Testis (tissue), 3 donors: Measurements from ENCODE around the gene STXBP1. TPM values are rescaled to one million over a fixed set of nuclear protein-coding genes. Genes with fewer than 3 reads are reported as not detected.

Experiments used
- DNase-seq: peaks from one replicate; pipeline ENCODE4 v3.0.0-alpha.2; 2019
- H3K27ac ChIP-seq, 2 donors: fragments of 200-600 bp; sonication (generic); one replicate each; pipeline ENCODE4 v1.5.1; 2019
- H3K27me3 ChIP-seq: fragments of 200-600 bp; sonication (generic); one replicate; pipeline ENCODE4 v1.5.1; 2019
- H3K36me3 ChIP-seq: fragments of 200-600 bp; sonication (generic); one replicate; pipeline ENCODE4 v1.5.1; 2017; ENCODE audit warnings: low read depth; ENCODE audit errors: missing control alignments
- H3K4me1 ChIP-seq: fragments of 200-600 bp; sonication (generic); one replicate; pipeline ENCODE4 v1.5.1; 2019
- H3K4me3 ChIP-seq, 2 donors: fragments of 200-600 bp; sonication (generic); one replicate each; pipeline ENCODE4 v1.5.1; 2017 to 2019
- H3K9me3 ChIP-seq: fragments of 200-600 bp; sonication (generic); one replicate; pipeline ENCODE4 v1.5.1; 2017
- CTCF ChIP-seq, 3 experiments: fragments of 450-650 bp in 2 of 3; fragments of 200-600 bp in 1 of 3; sonication (generic) in 1 of 3; IDR thresholded peaks; one replicate each; pipeline ENCODE4 v1.5.1; 2016 to 2019; ENCODE audit warnings: antibody characterized with exemption in 3 of 3, mild to moderate bottlenecking in 2 of 3, moderate library complexity in 1 of 3
- POLR2A ChIP-seq: fragments of 450-650 bp; IDR thresholded peaks from one replicate; pipeline ENCODE4 v1.6.1; 2017; ENCODE audit warnings: antibody characterized with exemption, mild to moderate bottlenecking, moderate library complexity
- WGBS, 2 donors: methylation state at CpG; one replicate each; pipeline ENCODE4 v1.1.5; 2018; 5-methylcytosine and 5-hydroxymethylcytosine counted together
- intact Hi-C: fragments of 100-400 bp; cut with DNase I; formaldehyde crosslinking; loops from one replicate; pipeline ENCODE4 v1.15.1; 2023; ENCODE audit warnings: low total_unique reads
- polyA plus RNA-seq: library from polyadenylated mRNA; stranded (reverse); fragments of 350-450 nt; fragmentation: Illumina TruSeq; extraction: RNeasy Lipid Tissue Mini Kit (QIAGEN cat#74804); gene quantifications from one replicate; pipeline ENCODE4 v1.2.3, GENCODE V29; 2014; ENCODE audit warnings: low read depth, low replicate concordance; ENCODE audit not compliant: insufficient read depth
- total RNA-seq, 2 donors: library from RNA; depleted of rRNA; stranded (reverse); fragments of >200 nt; gene quantifications; one replicate each; pipeline ENCODE4 v1.2.3, GENCODE V29; 2016

The STXBP1 gene
- total and polyA plus RNA-seq, 3 donors from 2014 or later, result 21.2 to 36.1 (median 33.1) TPM

GRCh38 chr9:127642082-127642740 is 30.1 kb downstream of the STXBP1 start:
- Histone ChIP-seq H3K9me3 (no peaks in the 10 kb centered on the region), H3K4me3 (no peak overlapping the region), H3K4me1 (peaks cover 6% of the 10 kb centered on the region), H3K27me3 (no peaks in the 10 kb centered on the region), H3K27ac (peak overlapping the region in 1 of 2 donors; percentile 45), H3K36me3 (no peaks in the 10 kb centered on the region)
- intact Hi-C loops, result no loop called here
- 52 to 53% methylated on average over 10 of the region's 10 CpGs for WGBS, 2 donors
- TF ChIP-seq POLR2A (no peak), CTCF (IDR thresholded peaks at IDR 0.05) (no peak)
- no peak for DNase-seq

DNA sequence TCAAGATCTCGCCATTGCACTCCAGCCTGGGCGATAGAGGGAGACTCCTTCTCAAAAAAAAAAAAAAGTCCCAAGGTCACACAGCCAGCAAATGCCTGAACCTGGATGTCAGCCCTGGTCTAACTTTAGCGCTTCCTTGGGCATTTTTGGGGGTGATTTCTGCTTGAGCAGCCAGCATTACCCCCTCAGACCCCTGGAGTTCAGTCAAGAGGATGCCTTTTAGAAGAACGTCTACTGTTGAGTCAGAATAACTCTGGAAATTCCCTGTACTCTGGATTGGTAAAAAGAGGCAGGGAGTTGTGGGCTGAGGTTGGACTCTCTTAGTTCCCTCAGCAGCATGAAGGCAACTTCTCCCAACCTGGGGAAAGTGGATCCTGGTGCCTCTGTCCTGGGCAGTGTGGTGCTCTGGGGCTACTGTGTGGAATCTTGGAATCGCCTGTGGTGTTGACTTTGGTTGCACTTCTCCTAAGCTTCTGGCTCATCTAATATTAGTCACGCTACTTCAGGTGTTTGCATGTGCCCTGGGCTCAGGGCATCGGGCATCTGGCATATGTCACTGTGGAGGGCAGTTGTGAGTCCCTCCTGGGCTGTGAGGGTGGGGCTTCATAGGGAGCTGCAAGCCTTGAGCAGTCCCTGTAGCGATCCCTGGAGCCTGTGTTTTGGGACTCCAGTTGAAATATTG is 32.2 kb downstream of the STXBP1 start:
- no peak for DNase-seq

GRCh38 chr9:127644943-127645342 is 32.9 kb downstream of the STXBP1 start:
- DNase-seq, result no peak
- WGBS, 2 donors, result 59 to 77% methylated on average over 4 of the region's 4 CpGs
- intact Hi-C loops, result no loop called here

More for the DNA sequence above, 32.2 kb downstream of the STXBP1 start:
- Histone ChIP-seq H3K36me3 (no peaks in the 10 kb centered on the region), H3K27ac (no peak overlapping the region), H3K4me3 (no peak overlapping the region), H3K9me3 (no peaks in the 10 kb centered on the region), H3K27me3 (no peaks in the 10 kb centered on the region), H3K4me1 (peaks cover 6% of the 10 kb centered on the region)
- intact Hi-C loops, result no loop called here
- TF ChIP-seq CTCF (IDR thresholded peaks at IDR 0.05) (no peak), POLR2A (no peak)
- WGBS, 2 donors, result 81 to 82% methylated on average over 8 of the region's 8 CpGs

DNA sequence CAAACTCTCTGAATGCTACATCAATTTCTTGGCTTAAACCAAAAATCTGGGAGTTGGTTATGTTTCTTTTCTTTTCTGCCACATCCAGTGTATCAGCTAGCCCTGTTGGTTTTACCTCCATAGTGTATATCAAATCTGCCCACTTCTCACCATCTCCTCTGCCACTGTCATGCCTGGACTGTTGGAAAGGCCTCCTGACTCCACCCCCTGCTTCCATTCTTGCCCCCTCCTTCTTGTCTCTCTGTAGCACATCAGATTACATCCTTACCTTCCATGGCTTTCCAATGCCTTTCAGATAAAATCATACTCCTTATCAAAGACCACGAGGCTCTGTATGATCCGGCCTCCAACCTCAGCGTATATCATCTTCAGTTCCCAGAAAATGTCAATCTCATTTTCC is 35.4 kb downstream of the STXBP1 start:
- Histone ChIP-seq H3K9me3 (no peaks in the 10 kb centered on the region), H3K27me3 (no peaks in the 10 kb centered on the region), H3K4me1 (peaks cover 5% of the 10 kb centered on the region), H3K36me3 (no peaks in the 10 kb centered on the region), H3K4me3 (no peak overlapping the region), H3K27ac (no peak overlapping the region)
- intact Hi-C loops, result no loop called here
- 49 to 61% methylated on average over 3 of the region's 3 CpGs for WGBS, 2 donors
- TF ChIP-seq POLR2A (no peak), CTCF (IDR thresholded peaks at IDR 0.05) (no peak)
- no peak for DNase-seq

More at GRCh38 chr9:127644943-127645342, 32.9 kb downstream of the STXBP1 start:
- Histone ChIP-seq H3K4me3 (no peak overlapping the region), H3K36me3 (no peaks in the 10 kb centered on the region), H3K9me3 (no peaks in the 10 kb centered on the region), H3K27ac (no peak overlapping the region), H3K4me1 (peaks cover 6% of the 10 kb centered on the region), H3K27me3 (no peaks in the 10 kb centered on the region)
- TF ChIP-seq CTCF (IDR thresholded peaks at IDR 0.05), result no peak
- TF ChIP-seq POLR2A, result no peak
